Spleen (tissue), 7 donors: ENCODE results near the gene HTR1E.

ENCODE experiments used
- POLR2AphosphoS5 ChIP-seq, 3 donors: sonication (generic); formaldehyde crosslinking; IDR thresholded peaks; one replicate each; pipeline ENCODE4 v1.5.1; 2017; ENCODE audit warnings: antibody characterized with exemption in 3 of 3
- TF ChIP-seq, protein P1 (sequence below), 11 experiments: fragments of 200-600 bp in 7 of 11; fragments of 450-650 bp in 4 of 11; sonication (generic) in 4 of 11; IDR thresholded peaks in 8 of 11; conservative IDR thresholded peaks in 3 of 11; 1 replicate in 7 of 11; 2 replicates in 4 of 11; pipeline versions ENCODE4 v1.4.0 to v1.8.0; 2016 to 2021; ENCODE audit warnings: antibody characterized with exemption in 11 of 11, inconsistent platforms in 4 of 11, mild to moderate bottlenecking in 1 of 11
- donor health status: DM: no; HTN: no; CAD: no; lungs with moderate emphysema.
- donor health status: DM: no; HTN: no; CAD: no.
- donor health status: DM: no; HTN: no; CAD: no.

DNA sequence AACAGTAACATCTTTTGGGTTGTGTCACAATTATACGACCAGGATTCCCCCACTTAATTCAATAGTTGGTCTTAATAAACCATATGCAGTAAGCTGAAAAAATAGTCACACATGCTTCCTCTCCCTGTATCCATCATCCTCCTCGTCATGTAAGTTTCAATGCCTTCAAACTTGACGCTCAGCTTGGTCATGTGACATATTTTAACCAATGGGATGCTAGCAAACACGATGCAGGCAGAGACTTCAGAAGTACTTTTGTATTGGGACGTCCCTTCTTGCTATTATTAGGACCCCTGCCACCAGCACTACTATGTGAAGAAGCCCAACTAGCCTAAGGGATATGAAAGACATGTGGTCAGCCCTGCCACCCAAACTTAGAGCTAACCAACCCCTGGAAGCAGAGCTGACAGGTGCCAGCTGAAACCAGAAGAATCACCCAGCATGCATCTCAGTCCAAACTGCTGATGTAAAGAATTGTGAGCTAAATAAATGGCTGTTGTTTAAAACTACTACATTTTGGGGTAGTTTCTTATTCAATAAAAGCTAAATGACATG lies 108.3 kb downstream of the HTR1E start:
- no peak for TF ChIP-seq POLR2AphosphoS5 (IDR thresholded peaks at IDR 0.05)
- TF ChIP-seq, protein P1, sequence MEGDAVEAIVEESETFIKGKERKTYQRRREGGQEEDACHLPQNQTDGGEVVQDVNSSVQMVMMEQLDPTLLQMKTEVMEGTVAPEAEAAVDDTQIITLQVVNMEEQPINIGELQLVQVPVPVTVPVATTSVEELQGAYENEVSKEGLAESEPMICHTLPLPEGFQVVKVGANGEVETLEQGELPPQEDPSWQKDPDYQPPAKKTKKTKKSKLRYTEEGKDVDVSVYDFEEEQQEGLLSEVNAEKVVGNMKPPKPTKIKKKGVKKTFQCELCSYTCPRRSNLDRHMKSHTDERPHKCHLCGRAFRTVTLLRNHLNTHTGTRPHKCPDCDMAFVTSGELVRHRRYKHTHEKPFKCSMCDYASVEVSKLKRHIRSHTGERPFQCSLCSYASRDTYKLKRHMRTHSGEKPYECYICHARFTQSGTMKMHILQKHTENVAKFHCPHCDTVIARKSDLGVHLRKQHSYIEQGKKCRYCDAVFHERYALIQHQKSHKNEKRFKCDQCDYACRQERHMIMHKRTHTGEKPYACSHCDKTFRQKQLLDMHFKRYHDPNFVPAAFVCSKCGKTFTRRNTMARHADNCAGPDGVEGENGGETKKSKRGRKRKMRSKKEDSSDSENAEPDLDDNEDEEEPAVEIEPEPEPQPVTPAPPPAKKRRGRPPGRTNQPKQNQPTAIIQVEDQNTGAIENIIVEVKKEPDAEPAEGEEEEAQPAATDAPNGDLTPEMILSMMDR (IDR thresholded peaks at IDR 0.05 in 8 of 11, conservative IDR thresholded peaks at IDR 0.05 in 3 of 11) = no peak
